OCI-LY3 (cell line): Measurements from ENCODE around the gene NOSIP.

Experiments used
- H2AFZ ChIP-seq: fragments of 200-600, 300-600 bp; shearing (Covaris generic); 2 replicates; pipeline ENCODE4 v1.6.0; 2014; ENCODE audit warnings: antibody characterized with exemption, low read depth, low read length
- H3K27ac ChIP-seq: fragments of 200-600, 300-600 bp; sonication (generic); 2 replicates; pipeline ENCODE4 v1.5.1; 2014; ENCODE audit warnings: mild to moderate bottlenecking, low read length, moderate library complexity, mixed read lengths
- H3K27me3 ChIP-seq: fragments of 200-600, 300-600 bp; sonication (generic); 2 replicates; pipeline ENCODE4 v1.6.1; 2014; ENCODE audit warnings: low read depth, low read length, mixed read lengths
- H3K36me3 ChIP-seq: fragments of 200-600, 300-600 bp; sonication (generic); replicated peaks from 2 replicates; pipeline ENCODE3; 2014; ENCODE audit warnings: low read depth, low read length, mixed read lengths
- H3K4me1 ChIP-seq: fragments of 300-600, 200-600 bp; sonication (generic); 2 replicates; pipeline ENCODE4 v1.6.1; 2014; ENCODE audit warnings: low read length, mixed read lengths
- H3K4me2 ChIP-seq: fragments of 200-600, 300-600 bp; sonication (generic); 2 replicates; pipeline ENCODE4 v1.6.1; 2014; ENCODE audit warnings: low read length, mixed read lengths
- H3K4me3 ChIP-seq: fragments of 300-600, 200-600 bp; sonication (generic); 2 replicates; pipeline ENCODE4 v1.5.1; 2014; ENCODE audit warnings: antibody characterized with exemption, mild to moderate bottlenecking, low read length, moderate library complexity
- H3K79me2 ChIP-seq: fragments of 300-600, 200-600 bp; shearing (Covaris generic); 2 replicates; pipeline ENCODE4 v1.6.1; 2014; ENCODE audit warnings: mild to moderate bottlenecking, low read length, mixed read lengths
- H3K9ac ChIP-seq: fragments of 300-600, 200-600 bp; shearing (Covaris generic); 2 replicates; pipeline ENCODE4 v1.6.0; 2014; ENCODE audit warnings: mild to moderate bottlenecking, low read length, moderate library complexity
- H3K9me3 ChIP-seq: fragments of 200-600, 300-600 bp; shearing (Covaris generic); 2 replicates; pipeline ENCODE4 v1.6.1; 2014; ENCODE audit warnings: low read length, mixed read lengths; ENCODE audit not compliant: insufficient read depth
- H4K20me1 ChIP-seq: fragments of 200-600, 300-600 bp; sonication (generic); 2 replicates; pipeline ENCODE4 v1.6.1; 2016; ENCODE audit warnings: low read length, mixed read lengths; ENCODE audit not compliant: insufficient read depth
- CTCF ChIP-seq: fragments of 200-600, 300-600 bp; sonication (generic); IDR thresholded peaks from 2 replicates; pipeline ENCODE4 v1.5.1; 2014; ENCODE audit warnings: antibody characterized with exemption, low read length, low read depth
- EZH2phosphoT487 ChIP-seq: fragments of 200-600 bp; shearing (Covaris generic); IDR thresholded peaks from 2 replicates; pipeline ENCODE4 v1.6.1; 2018; ENCODE audit warnings: antibody characterized with exemption, mixed run types, low read depth

Gene NOSIP

GRCh38 chr19:49601482-49602038 lies 21.2 kb upstream of the NOSIP start:
- no peak overlapping the region for H3K4me3 ChIP-seq
- peaks cover 48% of the 10 kb centered on the region for H3K79me2 ChIP-seq
- TF ChIP-seq EZH2phosphoT487 (no peak), CTCF (no peak)
- H3K4me1 ChIP-seq, result no peaks in the 10 kb centered on the region
- H3K9ac ChIP-seq, result no peak overlapping the region
- no peak overlapping the region for H3K4me2 ChIP-seq
- no peaks in the 10 kb centered on the region for H3K27me3 ChIP-seq
- H3K27ac ChIP-seq, result no peak overlapping the region
- peaks cover 55% of the 10 kb centered on the region for H3K36me3 ChIP-seq
- peaks cover 23% of the 10 kb centered on the region for H4K20me1 ChIP-seq
- no peaks in the 10 kb centered on the region for H3K9me3 ChIP-seq
- H2AFZ ChIP-seq, result no peak overlapping the region

GRCh38 chr19:49599378-49600295 lies 19.3 kb upstream of the NOSIP start:
- Histone ChIP-seq H3K79me2 (peaks cover 38% of the 10 kb centered on the region), H3K27me3 (no peaks in the 10 kb centered on the region), H3K4me2 (no peak overlapping the region), H3K9me3 (no peaks in the 10 kb centered on the region), H4K20me1 (peaks cover 19% of the 10 kb centered on the region), H3K36me3 (peaks cover 55% of the 10 kb centered on the region), H3K4me1 (no peaks in the 10 kb centered on the region), H3K27ac (no peak overlapping the region), H2AFZ (no peak overlapping the region), H3K4me3 (no peak overlapping the region), H3K9ac (no peak overlapping the region)
- no peak for TF ChIP-seq CTCF
- no peak for TF ChIP-seq EZH2phosphoT487

GRCh38 chr19:49597703-49597974 lies 17.3 kb upstream of the NOSIP start:
- H3K9me3 ChIP-seq, result no peaks in the 10 kb centered on the region

More at GRCh38 chr19:49597703-49597974, 17.3 kb upstream of the NOSIP start:
- Histone ChIP-seq H3K9ac (no peak overlapping the region), H3K27ac (no peak overlapping the region), H3K4me2 (no peak overlapping the region), H3K36me3 (peaks cover 59% of the 10 kb centered on the region), H3K79me2 (peaks cover 43% of the 10 kb centered on the region), H3K4me1 (peaks cover 6% of the 10 kb centered on the region), H3K27me3 (no peaks in the 10 kb centered on the region), H4K20me1 (peaks cover 25% of the 10 kb centered on the region), H3K4me3 (no peak overlapping the region), H2AFZ (no peak overlapping the region)
- TF ChIP-seq EZH2phosphoT487, result no peak
- no peak for TF ChIP-seq CTCF
